RCC 7860 (cell line): ENCODE data around the gene BMF.
A peak's percentile ranks its signal among the peaks of the same experiment; 100 is the strongest.
"Not testable (repeated sequence)": the region's sequence is repeated elsewhere in the genome, so short reads cannot be mapped to it uniquely, and the experiment has no call there.

ENCODE experiments used
- DNase-seq: peaks from one replicate; pipeline ENCODE4 v3.0.0-alpha.2; 2015; ENCODE audit warnings: low spot score
- FAIRE-seq: peaks from 2 replicates; lab custom pipeline; 2012; peaks lifted over from hg19 to GRCh38; lab: Jason Lieb, UNC

The BMF gene

GRCh38 chr15:40128766-40129660 lies 20.3 kb upstream of the BMF start:
- FAIRE-seq (no peak), DNase-seq (no peak)

DNA sequence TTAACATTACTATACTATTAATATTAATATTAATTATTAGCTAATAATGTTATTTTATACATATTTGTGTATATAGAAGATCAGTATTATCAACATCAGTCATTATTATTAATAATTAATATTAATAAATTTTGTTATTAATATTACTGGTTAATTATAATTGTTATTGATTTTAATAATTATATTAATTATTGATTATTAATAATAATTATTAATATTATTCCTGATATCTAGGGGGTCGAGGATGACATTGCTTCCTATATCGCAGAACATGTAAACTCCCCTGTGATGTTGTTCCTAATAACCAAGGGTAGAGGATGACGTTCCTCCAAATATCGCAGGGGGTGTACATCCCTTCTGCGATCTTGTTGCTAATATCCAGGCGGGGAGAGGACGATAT lies 17.3 kb upstream of the BMF start:
- DNase-seq, result no peak
- FAIRE-seq, result peak; percentile 84

DNA sequence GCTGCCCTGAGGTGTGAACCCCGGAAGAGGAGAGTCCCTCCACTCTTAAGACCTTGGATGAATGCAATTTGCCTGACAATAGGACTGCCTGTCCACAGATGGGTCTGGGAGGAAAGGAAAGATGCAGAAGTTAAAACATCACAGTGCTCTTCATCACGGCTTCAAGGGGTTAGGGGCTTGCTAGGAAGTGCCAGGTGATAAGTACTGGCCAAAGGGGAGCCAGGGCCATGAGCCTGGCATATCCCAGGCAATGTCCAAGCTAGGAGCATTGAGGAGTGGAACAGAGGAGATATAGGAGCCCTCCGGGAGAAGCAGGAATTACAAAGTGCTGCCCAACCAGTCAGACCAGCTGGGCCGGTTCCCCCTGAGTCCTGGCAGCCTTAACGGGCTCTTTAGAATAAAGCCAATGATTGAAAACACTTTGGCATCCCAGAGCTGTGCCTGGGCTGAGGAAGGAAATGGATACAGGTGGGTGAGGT lies 16.2 kb upstream of the BMF start:
- FAIRE-seq, DNase-seq: not testable (repeated sequence)

DNA sequence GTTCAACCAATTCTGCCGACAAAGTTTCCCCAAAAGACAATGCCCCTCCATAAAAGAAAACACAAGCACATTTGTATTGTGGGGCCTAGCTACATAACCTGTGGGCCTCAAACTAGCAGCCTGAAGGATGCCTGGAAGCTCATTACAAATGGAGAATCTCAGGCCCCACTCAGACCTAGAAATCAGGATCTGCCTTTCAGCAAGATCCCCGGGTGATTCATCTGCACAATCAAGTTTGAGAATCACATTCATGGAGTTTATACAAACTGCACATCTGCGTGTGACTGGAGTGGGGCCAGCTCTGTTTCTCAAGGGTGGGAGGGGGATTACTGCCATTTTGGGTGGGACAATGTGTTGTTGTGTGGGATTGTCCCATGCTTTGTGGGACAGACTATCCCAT lies 15.7 kb upstream of the BMF start:
- FAIRE-seq, DNase-seq: not testable (repeated sequence)

DNA sequence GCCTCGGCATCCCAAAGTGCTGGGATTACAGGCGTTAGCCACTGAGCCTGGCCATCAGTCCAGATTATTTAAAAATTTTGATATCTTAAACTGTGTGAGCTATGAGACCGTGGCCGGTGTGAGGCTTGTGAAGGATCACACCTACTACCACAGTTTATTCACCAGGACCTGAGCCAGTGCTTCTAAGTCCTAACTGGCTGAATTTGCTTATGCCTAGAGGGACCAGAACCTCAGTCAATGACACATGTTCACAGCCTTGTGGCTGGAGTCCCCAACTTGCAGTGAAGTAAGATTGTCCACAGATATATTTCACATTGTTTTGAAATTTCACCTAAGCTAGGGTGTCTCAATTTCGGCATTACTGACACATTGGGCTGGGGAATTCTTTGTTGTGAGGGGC lies 15.2 kb upstream of the BMF start:
- not testable (repeated sequence) for DNase-seq, FAIRE-seq

GRCh38 chr15:40122989-40123388 lies 14.3 kb upstream of the BMF start:
- DNase-seq, FAIRE-seq: not testable (repeated sequence)

GRCh38 chr15:40121911-40122638 lies 13.4 kb upstream of the BMF start:
- FAIRE-seq, result no peak
- no peak for DNase-seq

- no peak for FAIRE-seq
- DNase-seq, result peak; percentile 28
Observed at GRCh38 chr15:40118473-40118872, 9.8 kb upstream of the BMF start.

- FAIRE-seq, result no peak
- DNase-seq, result no peak
Observed at GRCh38 chr15:40115670-40116093, 7.0 kb upstream of the BMF start.

- not testable (repeated sequence) for DNase-seq, FAIRE-seq
Observed at GRCh38 chr15:40115106-40115505, 6.4 kb upstream of the BMF start.

- DNase-seq (no peak), FAIRE-seq (no peak)
Observed at GRCh38 chr15:40114218-40114617, 5.5 kb upstream of the BMF start.

GRCh38 chr15:40112789-40113188 lies 4.1 kb upstream of the BMF start:
- FAIRE-seq, result no peak
- DNase-seq, result no peak

DNA sequence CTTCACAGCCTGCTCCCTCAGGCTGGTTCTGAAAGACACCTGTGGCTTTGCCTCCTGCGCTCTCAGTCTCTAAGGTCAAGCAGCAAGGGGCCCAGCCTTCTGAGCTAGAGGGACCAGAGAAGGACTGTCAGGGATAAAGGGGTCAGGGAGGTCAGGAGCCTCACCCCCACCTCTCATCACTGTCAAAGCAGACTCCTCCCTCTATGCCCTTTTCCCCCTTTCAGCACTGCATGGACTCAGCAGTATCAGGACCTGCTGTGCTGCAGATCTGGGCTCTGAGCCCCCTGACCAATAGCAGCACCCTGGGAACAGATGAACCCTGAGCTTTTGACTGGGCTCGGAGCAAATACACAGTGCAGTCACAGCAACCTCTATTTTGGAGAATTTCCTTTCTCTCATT lies 3.2 kb upstream of the BMF start:
- DNase-seq (no peak), FAIRE-seq (no peak)

GRCh38 chr15:40110866-40111550 lies 2.3 kb upstream of the BMF start:
- no peak for FAIRE-seq
- no peak for DNase-seq

DNA sequence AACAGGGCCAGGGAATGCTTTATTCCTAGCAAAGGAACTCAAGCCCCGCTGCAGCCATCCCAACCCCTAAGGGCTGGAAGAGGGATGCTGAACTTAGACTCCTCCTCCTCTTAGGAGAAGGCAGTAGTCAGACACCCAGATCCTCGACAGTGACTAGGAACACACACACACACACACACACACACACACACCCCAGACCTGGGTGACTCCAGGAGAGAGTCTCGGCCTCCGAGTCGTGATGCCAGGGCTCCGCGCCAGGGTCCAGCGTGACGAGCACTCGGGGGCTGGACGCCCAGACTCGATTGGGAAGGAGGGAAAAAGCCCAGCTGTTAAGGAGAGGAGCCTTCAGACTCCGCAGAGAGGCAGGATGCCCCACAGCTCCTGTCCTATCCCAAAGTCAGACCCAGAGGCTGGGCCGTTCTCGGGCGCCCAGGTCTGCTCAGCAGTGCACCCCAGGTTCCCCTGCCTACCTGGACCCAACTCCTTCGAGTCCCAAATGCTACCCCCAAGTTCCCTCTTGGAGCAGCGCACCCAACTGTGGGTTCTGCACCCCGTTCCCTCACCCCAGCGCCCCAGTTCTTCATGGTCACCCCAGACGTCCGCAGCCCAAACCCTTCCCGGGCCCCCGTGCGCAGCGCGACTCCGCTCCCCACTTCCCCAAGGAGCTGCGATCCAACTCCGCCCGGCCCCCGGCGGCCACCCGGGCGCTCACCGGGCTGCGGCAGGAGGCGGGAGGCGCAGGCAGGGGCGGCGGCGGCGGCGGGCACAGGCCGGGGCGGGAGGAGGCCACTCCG lies 421 bp downstream of the BMF start:
- FAIRE-seq, result no peak
- peak; percentile 5 for DNase-seq

DNA sequence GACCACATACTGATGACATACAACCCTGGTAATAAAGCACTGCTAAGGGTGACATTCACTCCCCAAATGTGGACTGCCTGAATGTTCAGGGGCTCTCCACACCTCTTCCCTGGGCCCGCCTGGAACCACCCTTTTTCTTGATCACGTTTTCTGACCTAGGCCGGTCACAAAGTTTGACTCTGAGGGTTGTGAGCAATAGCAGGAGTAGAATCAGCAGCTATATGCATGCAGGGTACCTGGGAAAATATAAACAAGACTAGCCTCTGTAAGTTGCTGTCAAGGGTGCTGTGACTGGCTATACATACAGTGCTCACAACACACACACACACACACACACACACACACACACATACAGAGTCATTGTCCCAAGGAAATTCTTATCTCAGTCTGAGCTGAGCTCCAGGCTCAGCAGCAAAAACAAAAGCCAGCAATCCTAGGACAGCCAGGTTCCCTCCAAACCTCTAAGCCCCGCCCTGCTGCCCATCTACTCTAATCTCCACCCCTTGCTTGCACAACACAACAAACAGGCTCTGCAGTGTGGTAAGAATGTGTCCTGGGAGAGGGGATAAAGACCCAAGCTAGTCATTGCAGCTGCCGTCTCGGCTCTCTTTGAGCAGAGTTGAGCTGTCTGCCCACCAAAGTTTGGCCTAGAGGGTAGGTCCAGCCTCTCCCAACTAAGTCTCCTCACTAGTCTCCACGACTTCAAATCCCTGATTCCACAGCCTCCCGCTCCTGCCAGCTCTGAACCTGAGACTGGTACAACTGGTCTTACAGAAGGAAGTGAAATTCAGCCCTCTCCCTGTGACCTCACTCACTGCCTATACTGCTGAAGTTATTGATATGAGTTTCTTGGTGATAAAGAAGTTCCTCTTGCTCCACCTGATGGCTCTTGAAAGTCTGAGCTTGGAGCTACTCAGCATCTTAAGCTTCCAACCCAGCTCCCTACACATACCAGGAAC lies 2.2 kb downstream of the BMF start:
- FAIRE-seq (no peak), DNase-seq (no peak)

- DNase-seq, result no peak
- FAIRE-seq, result no peak
Observed at GRCh38 chr15:40105517-40106202, 3.0 kb downstream of the BMF start.

DNA sequence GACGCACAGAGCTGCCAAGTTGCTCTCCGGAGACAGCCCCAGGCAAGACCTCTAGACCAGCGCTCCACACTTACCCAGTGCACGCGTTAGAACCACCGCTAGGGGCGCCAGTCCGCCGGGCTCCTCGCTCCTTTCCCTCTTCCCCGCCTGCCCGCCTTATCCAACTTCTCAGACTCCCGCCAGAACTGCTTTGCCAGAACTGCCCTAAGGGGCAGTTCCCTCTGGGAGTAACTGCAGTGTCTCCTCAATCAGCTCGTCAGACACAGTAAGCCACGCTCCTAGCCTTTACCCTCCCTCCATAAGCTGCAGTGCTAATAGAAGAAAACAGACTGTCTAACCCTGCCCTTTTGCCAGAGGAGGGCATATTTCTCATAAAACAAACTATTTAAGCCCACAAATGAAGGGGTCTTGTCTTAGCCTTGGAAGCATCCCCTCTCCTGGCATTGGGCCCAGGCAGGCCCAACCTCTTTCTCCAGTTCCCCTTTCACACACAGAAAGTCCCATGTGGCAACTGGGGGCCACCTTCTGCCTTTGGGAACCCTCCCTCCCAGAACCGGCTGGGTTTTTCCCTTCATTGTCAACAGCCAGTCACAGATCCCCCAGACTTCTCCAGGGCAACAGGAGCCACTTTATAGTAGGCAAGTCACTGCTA lies 3.7 kb downstream of the BMF start:
- peak; percentile 53 for DNase-seq
- FAIRE-seq, result no peak
